Measurements from ENCODE around the gene CDH24. TPM values are rescaled to one million over a fixed set of nuclear protein-coding genes. Genes with fewer than 3 reads are reported as not detected.

Gene CDH24
- total RNA-seq, 6 experiments from 2014 or later, result 0.26 to 0.74 (median 0.54) TPM

- Histone ChIP-seq H3K27me3 (no peaks in the 10 kb centered on the region), H3K4me3 (no peak overlapping the region), H3K36me3 (peaks cover 3 to 18% (median 7%) of the 10 kb centered on the region in 4 donors), H3K4me1 (no peaks in the 10 kb centered on the region), H3K27ac (no peak overlapping the region), H3K9me3 (no peaks in the 10 kb centered on the region)
- intact Hi-C loops (cut with DNase I), result no loop called here
- no peak for ATAC-seq
- no peak for DNase-seq
- WGBS (ENCODE audit: insufficient coverage, low coverage, low lambda C conversion rate, missing lambda C conversion rate), result 75% methylated on average over 5 of the region's 8 CpGs
- TF ChIP-seq CTCF (IDR thresholded peaks at IDR 0.05) (no peak), POLR2A (IDR thresholded peaks at IDR 0.05) (no peak)
Observed at GRCh38 chr14:23023022-23023794, 34.1 kb downstream of the CDH24 start.

DNA sequence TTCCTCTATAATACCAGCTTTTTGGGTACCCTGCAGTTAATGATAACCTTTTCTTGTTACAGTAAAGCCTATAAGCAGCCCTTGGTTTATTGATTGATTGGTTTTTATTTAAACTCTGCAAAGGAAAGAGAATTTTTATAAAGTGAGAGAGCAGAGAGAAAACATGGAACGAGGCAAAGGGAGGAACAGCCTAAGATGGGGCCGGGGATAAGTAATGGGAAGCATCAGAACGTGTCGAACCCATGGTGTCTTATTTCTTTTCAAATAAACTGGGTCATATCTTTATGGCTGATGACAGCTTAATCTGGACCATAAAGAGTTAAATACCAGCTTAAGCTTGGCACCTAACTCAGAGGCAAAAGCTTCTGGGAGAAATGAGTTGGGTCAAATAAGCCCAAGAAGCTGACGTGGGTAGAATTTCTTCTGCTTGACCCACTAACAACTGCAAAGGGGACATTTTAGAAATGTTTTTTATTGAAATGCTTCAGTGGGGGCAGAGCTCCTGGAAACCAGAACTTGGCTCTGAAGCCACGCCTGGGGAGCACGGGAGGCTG lies 35.4 kb downstream of the CDH24 start:
- no peak for ATAC-seq
- Histone ChIP-seq H3K36me3 (peaks cover 3 to 13% (median 7%) of the 10 kb centered on the region in 4 donors), H3K27me3 (no peaks in the 10 kb centered on the region), H3K4me3 (no peak overlapping the region), H3K4me1 (no peaks in the 10 kb centered on the region), H3K27ac (no peak overlapping the region), H3K9me3 (no peaks in the 10 kb centered on the region)
- WGBS (ENCODE audit: insufficient coverage, low coverage, low lambda C conversion rate, missing lambda C conversion rate), result 77% methylated on average over 7 of the region's 7 CpGs
- intact Hi-C loops (cut with DNase I), result no loop called here
- DNase-seq, result no peak
- no peak for TF ChIP-seq POLR2A (IDR thresholded peaks at IDR 0.05)
- no peak for TF ChIP-seq CTCF (IDR thresholded peaks at IDR 0.05)

GRCh38 chr14:23021434-23021833 lies 35.9 kb downstream of the CDH24 start:
- Histone ChIP-seq H3K27me3 (no peaks in the 10 kb centered on the region), H3K9me3 (no peaks in the 10 kb centered on the region), H3K4me1 (no peaks in the 10 kb centered on the region), H3K36me3 (peaks cover 3 to 13% (median 7%) of the 10 kb centered on the region in 4 donors), H3K27ac (no peak overlapping the region), H3K4me3 (no peak overlapping the region)
- ATAC-seq (no peak), DNase-seq (no peak)
- 81% methylated on average over 9 of the region's 9 CpGs for WGBS (ENCODE audit: insufficient coverage, low coverage, low lambda C conversion rate, missing lambda C conversion rate)
- intact Hi-C loops (cut with DNase I), result no loop called here
- TF ChIP-seq CTCF (IDR thresholded peaks at IDR 0.05) (no peak), POLR2A (IDR thresholded peaks at IDR 0.05) (no peak)

- Histone ChIP-seq H3K36me3 (peaks cover 0 to 3% (median 0%) of the 10 kb centered on the region in 4 donors), H3K4me3 (no peak overlapping the region), H3K27me3 (no peaks in the 10 kb centered on the region), H3K4me1 (no peaks in the 10 kb centered on the region), H3K27ac (no peak overlapping the region), H3K9me3 (no peaks in the 10 kb centered on the region)
- intact Hi-C loops (cut with DNase I), result no loop called here
- ATAC-seq, result no peak
- no peak for DNase-seq
- WGBS (ENCODE audit: insufficient coverage, low coverage, low lambda C conversion rate, missing lambda C conversion rate), result 93% methylated on average over 5 of the region's 7 CpGs
- TF ChIP-seq CTCF (IDR thresholded peaks at IDR 0.05) (no peak), POLR2A (IDR thresholded peaks at IDR 0.05) (no peak)
Observed at GRCh38 chr14:23020143-23021128, 36.9 kb downstream of the CDH24 start.

Data from right lobe of liver (tissue), 6 donors.